HG03575 (cell line): ENCODE results near the gene PELI2.

ENCODE experiments used
- ATAC-seq: cut with Tn5 transposase; IDR thresholded peaks from one replicate; pipeline ENCODE4 v1.9.1; 2021; ENCODE audit not compliant: unreplicated experiment, insufficient number of reproducible peaks, low FRiP score; ENCODE audit errors: extremely low read depth

Gene PELI2

GRCh38 chr14:56115976-56116893 is 2.0 kb upstream of the PELI2 start:
- ATAC-seq: no peak

- ATAC-seq: no peak
These were observed 485 bp downstream of the PELI2 start for GRCh38 chr14:56118611-56119181.

GRCh38 chr14:56119201-56119981 is 1.2 kb downstream of the PELI2 start:
- ATAC-seq: no peak

DNA sequence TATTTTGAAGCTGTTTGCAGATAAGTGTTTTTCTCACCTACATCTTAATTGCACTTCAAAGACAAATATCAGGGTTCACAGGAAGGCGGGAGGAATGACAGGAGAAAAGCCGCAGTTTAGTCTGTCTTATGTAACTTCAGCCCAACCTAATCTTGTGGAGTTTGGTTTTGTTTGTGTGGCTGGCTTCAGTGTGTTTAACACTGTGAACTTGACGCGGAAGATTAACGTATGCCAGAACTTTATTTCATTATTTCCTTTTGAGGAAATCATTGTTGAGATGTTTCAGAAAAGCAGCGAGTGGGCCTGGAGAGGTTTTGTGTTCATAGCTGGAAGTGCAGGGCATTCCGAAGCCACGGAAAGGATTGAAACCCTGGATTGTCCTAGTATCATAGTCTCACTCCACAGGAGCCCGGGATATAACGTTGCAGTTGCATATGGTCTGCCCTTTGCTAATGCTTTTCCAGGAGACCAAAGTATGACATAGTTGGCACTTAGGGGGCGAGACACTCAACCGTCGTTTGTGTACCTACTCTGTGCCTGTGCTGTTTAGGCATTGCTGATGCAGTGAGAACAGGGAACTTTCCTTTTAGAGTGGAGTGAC is 2.0 kb downstream of the PELI2 start:
- no peak for ATAC-seq

DNA sequence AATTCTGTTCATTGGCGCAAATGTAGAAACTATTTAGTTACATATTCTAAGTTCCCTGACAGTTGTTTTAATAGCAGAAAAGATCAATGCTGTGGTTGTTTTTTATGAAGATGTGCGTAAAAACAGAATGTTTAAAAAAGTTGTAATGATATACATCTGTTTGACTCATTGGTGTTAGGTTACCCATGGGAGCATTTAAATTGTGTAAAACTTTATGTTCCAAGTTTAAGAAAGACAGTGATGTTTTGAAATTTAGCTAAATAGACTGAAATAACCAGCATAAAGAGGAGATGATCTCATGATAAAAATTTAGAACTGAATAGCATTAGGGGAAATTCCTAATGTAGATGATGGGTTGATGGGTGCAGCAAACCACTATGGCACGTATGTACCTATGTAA is 3.6 kb downstream of the PELI2 start:
- no peak for ATAC-seq

- ATAC-seq: no peak
These were observed 4.1 kb downstream of the PELI2 start for GRCh38 chr14:56122301-56122700.

GRCh38 chr14:56124327-56124726 is 6.1 kb downstream of the PELI2 start:
- no peak for ATAC-seq

DNA sequence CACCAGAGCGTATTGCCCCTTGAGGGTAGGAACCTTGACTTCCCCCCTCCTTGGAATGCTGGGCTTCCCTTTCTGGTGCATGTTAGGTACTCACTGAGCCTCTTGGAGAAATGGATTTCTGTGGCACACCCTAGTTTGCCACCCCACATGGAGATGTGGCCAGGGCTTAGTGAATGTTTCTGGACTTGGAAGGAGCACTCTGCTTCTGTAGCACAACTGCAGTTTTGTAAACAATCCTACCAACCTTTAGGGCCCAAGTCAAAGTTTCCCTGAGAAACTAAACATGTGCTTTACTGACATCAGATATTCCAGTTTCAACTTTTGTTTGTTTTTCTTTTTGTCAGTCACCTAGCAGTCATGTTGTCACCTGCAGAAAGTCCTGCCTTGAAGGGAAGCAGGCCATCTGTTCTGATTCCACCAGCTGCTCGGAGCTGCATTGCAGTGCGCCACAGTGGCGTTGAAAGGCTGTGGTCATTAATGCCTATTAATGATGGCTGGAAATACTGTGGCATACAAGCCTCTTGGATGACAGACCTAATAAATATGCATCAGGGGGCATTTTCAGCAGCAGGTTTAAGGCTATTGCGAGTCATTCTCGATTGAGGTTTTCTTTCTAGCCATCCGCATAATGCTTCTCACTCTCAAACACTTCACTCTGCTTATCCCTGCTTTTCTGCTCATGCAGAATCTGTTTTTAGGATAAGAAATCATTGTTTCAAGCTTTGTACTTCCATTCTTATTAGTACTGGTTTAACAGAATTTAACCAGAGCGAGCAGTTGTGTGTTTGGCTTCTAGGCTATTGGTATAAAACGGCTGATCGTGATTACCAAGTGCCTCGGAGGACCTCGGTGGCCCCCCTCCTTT is 7.8 kb downstream of the PELI2 start:
- no peak for ATAC-seq

DNA sequence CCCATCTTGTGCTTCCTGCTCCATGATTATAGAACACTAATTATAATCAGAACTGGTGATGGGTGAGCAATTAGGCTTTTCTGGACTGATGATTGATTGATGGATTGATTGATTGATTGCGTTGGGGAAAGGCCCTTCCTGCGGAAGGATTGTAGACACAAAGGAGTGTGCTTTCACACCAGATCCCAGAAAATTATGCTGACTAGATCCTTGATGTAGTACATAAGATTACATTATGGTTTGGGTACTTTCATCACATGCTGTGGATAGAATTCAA is 8.4 kb downstream of the PELI2 start:
- no peak for ATAC-seq

DNA sequence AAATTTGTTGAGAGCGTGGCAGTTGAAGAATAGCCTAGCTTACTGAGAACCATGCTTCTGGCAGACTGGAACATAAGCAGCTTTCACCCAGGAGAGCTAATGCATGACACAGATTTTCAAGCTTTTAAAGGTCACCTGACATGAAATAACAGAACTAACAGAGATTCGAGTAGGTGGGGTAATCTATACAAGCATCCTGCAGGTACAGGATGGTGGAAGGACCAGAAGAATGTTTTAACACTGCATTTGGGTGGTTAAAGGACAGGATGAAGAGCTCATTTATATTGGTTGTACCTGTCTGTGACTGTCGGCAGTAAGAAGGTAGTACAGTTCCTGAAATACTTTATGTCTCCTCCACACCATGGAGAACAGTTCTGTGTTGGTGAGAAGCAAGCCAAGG is 8.9 kb downstream of the PELI2 start:
- no peak for ATAC-seq

- ATAC-seq: no peak
These were observed 10.9 kb downstream of the PELI2 start for GRCh38 chr14:56129092-56129491.

DNA sequence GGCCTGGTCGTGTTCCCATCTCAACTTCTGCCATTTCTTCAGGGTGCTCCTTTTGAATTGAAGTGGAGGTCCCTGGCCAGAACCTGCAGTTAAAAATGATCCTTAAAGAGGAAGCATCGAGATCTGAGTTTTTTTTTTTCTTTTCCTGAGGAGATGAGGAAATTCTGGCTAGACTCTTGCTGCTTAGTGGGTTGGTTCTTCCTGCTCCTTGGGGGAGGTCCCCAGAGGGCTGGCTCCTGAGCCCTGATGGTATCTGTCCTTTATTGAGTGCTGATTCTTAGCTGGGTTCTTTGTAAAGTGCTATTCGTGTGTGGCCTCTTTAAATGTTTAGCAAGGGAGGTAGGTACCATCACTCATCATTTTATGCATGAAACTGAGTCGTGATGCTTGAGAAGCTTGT is 11.7 kb downstream of the PELI2 start:
- ATAC-seq: no peak

GRCh38 chr14:56131004-56131864 is 13.0 kb downstream of the PELI2 start:
- ATAC-seq: no peak

DNA sequence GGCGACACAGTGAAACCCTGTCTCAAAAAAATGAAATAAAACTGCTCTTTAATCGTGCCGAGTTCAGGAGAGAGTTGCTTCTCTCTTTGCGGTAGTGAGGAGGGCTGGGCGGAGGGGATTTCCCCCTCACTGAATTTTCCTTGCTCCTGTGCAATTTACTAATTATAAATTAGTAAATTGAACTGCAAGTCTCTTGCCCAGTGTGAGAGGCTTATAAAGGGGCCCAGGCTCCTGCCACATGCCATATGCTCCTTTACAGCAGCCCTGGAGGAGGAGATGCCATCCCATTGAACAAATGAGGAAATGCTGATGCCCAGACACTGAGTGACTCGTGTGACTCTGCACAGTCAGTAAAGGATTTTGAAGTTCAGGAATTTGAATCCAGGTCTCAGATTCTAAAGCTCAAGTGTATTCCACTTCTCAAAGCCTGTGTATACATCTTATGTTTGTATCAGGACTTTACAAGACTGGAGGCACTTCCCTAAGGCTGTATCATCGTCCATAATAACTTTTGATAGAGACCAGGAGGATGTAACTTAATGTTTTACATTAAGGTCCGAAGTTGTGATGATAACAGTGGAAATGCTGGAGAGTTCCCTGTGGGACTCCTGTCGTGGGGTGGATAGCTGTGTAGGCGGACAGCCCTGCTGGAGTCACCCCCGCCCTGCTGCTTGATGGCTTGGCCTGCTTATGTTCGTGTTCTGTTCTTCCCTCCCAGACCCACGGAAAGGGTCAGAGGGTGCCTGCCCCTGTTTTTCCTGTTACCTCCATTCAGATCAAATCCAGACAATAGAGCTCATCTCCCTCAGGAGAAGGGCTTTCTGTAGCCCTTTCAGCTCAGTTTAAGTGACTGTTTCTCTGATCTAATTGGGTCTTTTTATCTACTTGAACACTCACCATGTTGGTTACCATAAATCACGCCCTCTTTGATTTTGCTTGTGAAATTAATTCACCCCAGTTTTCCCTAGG is 13.9 kb downstream of the PELI2 start:
- no peak for ATAC-seq

DNA sequence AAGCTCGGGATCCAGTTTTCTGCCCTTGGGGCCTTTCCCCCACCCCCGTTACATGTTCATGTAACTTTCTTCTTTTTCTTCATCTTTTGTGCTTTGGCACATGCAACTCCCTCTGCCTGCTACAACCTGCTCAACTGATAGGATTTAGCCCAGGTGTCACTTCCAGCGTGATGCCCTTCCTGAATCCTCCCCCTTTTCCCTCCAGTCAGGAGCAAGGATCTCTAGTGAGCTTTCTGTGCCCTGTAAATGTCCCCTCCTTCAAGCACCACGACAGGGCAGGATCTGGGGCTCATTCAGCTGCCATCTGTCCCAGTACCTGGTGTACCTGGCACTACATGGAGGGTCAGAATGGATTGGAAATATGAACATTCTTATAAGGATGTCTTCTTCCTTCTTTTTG is 15.3 kb downstream of the PELI2 start:
- ATAC-seq: no peak

GRCh38 chr14:56135001-56135400 is 16.8 kb downstream of the PELI2 start:
- ATAC-seq: no peak

GRCh38 chr14:56135668-56136067 is 17.5 kb downstream of the PELI2 start:
- no peak for ATAC-seq
